GM12873 (cell line): ENCODE data around the gene FAM118A.

ENCODE experiments used
- CTCF ChIP-seq: IDR thresholded peaks from 2 replicates; pipeline ENCODE4 v1.5.1; 2012; ENCODE audit warnings: low read depth, mild to moderate bottlenecking, moderate library complexity, low read length, control low read depth; ENCODE audit not compliant: insufficient read depth; ENCODE audit errors: missing control alignments

The FAM118A gene

DNA sequence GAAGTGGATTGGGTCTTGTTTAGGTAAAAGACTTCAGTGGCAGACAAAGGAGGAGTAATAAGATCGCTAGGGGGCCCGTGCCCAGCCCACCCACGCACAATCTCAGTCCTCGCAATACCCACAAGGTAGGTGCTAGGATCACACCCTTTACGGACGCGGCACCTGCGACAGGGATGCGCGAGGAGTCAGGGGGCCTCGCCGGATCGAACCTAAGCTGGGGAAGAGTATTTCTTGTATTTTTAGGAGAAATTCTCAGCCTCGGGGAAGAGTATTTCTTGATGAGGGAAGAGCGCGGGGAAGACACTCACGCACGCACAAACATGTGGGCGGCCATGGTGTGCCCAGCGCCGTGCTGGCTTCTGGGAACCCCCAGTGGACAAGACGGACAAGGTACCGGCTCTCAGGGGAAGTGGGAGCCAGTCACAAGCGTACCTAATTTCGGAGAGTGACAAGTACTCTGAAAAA, 745 bp upstream of the FAM118A start:
- TF ChIP-seq CTCF: no peak

GRCh38 chr22:45310331-45310976, 720 bp downstream of the FAM118A start:
- no peak for TF ChIP-seq CTCF

DNA sequence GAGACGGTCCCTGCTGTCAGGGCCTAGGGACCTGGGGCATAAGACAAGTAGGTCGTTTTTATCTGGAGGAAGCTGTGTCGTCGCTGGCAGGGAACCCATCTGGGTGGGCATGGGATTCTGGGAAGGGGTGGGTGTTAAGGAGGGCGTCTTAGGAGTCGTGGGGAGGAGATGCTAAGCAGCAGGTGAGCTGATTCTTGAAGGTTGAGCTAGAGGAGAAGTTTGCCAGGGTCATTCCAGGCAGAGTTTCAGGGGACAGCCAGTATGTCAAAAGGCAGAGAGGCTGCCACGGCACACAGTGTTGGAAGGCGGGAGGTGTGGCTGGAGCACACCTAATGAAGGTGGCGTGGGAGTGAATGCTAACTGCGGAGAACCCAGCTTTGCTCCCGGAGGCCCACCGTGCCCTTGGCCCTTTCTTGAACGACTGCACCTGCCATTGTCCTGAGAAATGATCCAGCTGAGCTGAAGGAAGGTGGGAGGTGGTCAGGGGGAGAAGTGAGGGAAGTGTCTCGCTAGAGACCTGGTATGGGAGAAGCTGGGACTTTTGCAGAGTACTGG, 1.3 kb downstream of the FAM118A start:
- TF ChIP-seq CTCF: no peak

- TF ChIP-seq CTCF: no peak
These were observed 2.7 kb downstream of the FAM118A start for GRCh38 chr22:45312415-45312814.

DNA sequence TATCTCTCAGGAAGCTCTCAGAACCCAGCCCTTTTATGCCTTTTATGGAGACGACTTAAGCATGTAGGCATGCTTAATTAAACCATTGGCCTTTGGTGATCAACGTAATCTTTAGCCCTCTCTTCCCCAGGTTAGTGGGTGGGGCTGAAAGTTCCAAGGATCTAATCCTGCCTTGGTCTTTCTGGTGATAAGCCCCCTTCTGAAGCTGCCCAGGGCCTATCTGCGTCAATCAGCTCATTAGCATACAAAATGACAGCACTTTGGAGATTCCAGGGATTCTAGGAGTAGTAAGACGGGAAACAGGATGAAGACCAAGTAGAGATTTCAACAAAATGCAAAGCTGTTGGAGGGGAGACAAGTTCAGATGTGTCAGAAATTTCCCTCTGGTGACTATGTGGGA, 3.1 kb downstream of the FAM118A start:
- no peak for TF ChIP-seq CTCF

DNA sequence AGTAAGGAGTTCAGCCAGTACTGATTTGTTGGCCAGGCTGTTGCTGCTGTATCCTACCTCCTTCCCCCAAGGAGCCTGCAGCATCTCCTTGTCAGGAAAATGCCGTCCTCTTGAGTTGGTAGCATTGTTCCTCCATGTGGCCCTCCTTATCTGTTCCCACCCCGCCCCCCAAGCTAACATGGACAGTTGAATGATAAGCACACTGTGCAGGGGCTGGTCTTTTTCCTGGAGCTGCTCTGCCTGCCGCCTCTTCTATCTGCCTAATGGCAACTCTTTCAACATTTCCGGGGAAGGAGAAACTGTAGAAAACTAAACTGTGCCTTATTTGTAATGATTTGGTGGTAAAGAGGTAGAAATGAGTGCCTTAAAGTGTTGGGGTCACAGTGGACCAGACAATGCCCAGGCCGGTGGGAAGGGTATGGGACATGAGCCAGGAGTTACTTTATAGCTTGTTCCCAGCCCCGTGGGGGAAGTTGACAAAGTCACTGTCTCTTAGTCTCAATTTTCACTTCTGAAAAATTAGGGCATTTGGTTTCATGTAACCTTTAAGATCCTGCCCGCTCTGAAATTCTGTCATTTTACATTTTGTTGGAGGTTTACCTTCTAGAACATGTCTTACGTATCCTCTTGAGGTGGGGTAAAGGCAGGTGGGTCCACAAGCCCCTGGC, 4.5 kb downstream of the FAM118A start:
- TF ChIP-seq CTCF: no peak

GRCh38 chr22:45314786-45315185, 5.1 kb downstream of the FAM118A start:
- no peak for TF ChIP-seq CTCF
